Colon (tissue), 2 donors: Measurements from ENCODE around the gene DPPA3.
"Not testable (repeated sequence)": the region's sequence is repeated elsewhere in the genome, so short reads cannot be mapped to it uniquely, and the experiment has no call there.

Experiments
- FAIRE-seq: peaks from 2 replicates; lab custom pipeline; 2012; peaks lifted over from hg19 to GRCh38; lab: Jason Lieb, UNC
- donor health status: control.
- donor health status: control.

DPPA3 gene

GRCh38 chr12:7711133-7711532 is at the start of gene DPPA3:
Gene DPPA3, plus strand, starts transcription at chr12:7711433. Its CDS starts 138 bp downstream, at chr12:7711571.
- no peak for FAIRE-seq

- no peak for FAIRE-seq
These were observed 49.5 kb upstream of the DPPA3 start for GRCh38 chr12:7661741-7662140.

GRCh38 chr12:7666595-7666994 is 44.6 kb upstream of the DPPA3 start:
- no peak for FAIRE-seq

- no peak for FAIRE-seq
These were observed 44.1 kb upstream of the DPPA3 start for GRCh38 chr12:7667125-7667524.

- FAIRE-seq = no peak
These were observed 43.1 kb upstream of the DPPA3 start for GRCh38 chr12:7668171-7668570.

- not testable (repeated sequence) for FAIRE-seq
These were observed 35.8 kb upstream of the DPPA3 start for GRCh38 chr12:7675455-7675854.

- not testable (repeated sequence) for FAIRE-seq
These were observed 33.8 kb upstream of the DPPA3 start for GRCh38 chr12:7677432-7677888.

- FAIRE-seq = no peak
These were observed 32.5 kb upstream of the DPPA3 start for GRCh38 chr12:7678744-7679143.

GRCh38 chr12:7679251-7680045 is 31.8 kb upstream of the DPPA3 start:
- FAIRE-seq = no peak

- FAIRE-seq = no peak
These were observed 29.7 kb upstream of the DPPA3 start for GRCh38 chr12:7681535-7681934.

GRCh38 chr12:7693793-7694192 is 17.4 kb upstream of the DPPA3 start:
- FAIRE-seq = no peak

GRCh38 chr12:7694556-7695236 is 16.5 kb upstream of the DPPA3 start:
- no peak for FAIRE-seq

GRCh38 chr12:7695237-7695560 is 16.0 kb upstream of the DPPA3 start:
- no peak for FAIRE-seq

GRCh38 chr12:7695566-7696197 is 15.6 kb upstream of the DPPA3 start, which contains the start of gene GDF3:
Gene GDF3, minus strand, starts transcription at chr12:7695775. Its CDS starts 47 bp downstream, at chr12:7695728.
- FAIRE-seq = no peak

GRCh38 chr12:7705846-7706245 is 5.4 kb upstream of the DPPA3 start:
- FAIRE-seq = no peak

- FAIRE-seq = no peak
These were observed 1.1 kb upstream of the DPPA3 start for GRCh38 chr12:7709969-7710675.

GRCh38 chr12:7712841-7713442 is 1.7 kb downstream of the DPPA3 start:
- FAIRE-seq = no peak

- no peak for FAIRE-seq
These were observed 5.1 kb downstream of the DPPA3 start for GRCh38 chr12:7716381-7716780.

- FAIRE-seq = no peak
These were observed 8.9 kb downstream of the DPPA3 start for GRCh38 chr12:7719946-7720730.

GRCh38 chr12:7723926-7724325 is 12.7 kb downstream of the DPPA3 start:
- no peak for FAIRE-seq

- FAIRE-seq = no peak
These were observed 18.5 kb downstream of the DPPA3 start for GRCh38 chr12:7729746-7730145.
